NCI-H774 (cell line): ENCODE data around the gene CTXND2.
"Not testable (repeated sequence)": the region's sequence is repeated elsewhere in the genome, so short reads cannot be mapped to it uniquely, and the experiment has no call there.

Experiments used
- DNase-seq: peaks from one replicate; lab custom pipeline; 2025; lab: John Stamatoyannopoulos, UW

CTXND2 gene

DNA sequence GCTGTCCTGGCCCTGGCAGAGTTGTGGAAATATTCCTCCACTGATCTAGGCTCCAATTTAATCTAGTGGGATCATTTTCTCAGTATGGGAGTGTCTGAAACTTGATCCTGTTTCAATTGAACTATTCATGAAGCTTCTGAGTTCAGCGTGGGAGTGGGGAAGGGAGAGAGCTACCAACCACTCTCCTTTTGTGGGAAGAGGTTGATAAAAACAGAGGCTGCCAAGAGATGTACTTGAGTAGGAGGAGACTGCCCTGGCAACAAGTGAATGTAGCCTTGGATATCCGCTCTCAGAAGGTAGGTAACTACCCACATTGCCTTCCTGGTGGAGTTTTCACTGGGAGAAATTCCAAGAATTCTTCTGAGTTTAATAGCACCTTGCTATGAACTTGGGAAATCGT lies at the start of gene CTXND2:
TSS of gene CTXND2 (plus strand) at position 119 of the 400 bp plus-strand sequence. CDS start 25,179 bp downstream, outside the sequence.
- DNase-seq, result no peak

DNA sequence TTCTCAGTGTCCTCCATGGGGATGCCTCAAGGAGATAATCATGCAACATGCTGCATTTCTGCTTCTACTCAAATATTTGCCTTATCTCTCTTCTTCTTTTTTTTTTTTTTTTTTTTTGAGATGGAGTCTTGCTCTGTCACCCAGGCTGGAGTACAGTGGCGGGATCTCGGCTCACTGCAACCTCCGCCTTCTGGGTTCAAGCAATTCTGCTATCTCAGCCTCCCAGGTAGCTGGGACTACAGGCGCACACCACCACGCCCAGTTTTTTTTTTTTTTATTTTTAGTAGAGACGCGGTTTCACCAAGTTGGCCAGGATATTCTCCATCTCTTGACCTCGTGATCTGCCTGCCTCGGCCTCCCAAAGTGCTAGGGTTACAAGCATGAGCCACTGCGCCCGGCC lies 46.1 kb upstream of the CTXND2 start:
- not testable (repeated sequence) for DNase-seq

DNA sequence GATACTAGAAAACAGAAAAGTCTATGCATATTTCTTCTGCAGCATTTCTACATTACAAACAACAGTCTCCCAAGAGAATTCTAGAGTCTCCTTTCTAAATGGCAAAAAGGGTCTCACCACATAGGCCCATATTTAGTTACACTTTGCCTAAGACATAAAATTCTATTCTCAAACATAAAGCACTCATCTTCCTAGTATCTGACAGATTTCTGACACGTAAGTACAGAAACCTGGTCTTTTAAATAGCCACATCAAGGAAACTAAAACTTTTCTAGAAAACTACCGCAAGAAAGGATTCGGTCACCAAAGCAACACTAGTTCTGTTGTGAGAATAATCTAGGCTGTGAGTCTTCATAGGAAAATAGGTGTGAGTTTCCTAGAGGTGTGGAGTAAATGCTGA lies 45.3 kb upstream of the CTXND2 start:
- DNase-seq, result no peak

DNA sequence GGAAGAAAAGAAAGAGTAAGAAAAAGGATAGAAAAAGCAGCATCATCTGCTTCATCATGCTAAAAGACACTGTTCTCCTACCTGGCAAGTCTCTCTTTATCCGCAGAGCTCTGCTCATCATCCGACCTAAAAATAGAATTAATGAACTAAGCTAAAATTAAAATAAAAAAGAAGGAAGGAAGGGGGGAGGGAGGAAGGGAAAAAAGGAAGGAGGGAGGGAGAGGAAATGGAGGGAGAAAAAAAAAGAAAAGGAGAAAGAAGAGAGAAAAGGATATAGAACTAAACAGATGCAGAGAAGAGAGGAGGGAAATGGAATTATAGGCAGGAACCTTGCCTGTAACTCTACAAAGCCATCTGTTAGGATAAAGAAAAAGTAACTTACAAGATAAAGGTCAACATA lies 44.6 kb upstream of the CTXND2 start:
- no peak for DNase-seq

DNA sequence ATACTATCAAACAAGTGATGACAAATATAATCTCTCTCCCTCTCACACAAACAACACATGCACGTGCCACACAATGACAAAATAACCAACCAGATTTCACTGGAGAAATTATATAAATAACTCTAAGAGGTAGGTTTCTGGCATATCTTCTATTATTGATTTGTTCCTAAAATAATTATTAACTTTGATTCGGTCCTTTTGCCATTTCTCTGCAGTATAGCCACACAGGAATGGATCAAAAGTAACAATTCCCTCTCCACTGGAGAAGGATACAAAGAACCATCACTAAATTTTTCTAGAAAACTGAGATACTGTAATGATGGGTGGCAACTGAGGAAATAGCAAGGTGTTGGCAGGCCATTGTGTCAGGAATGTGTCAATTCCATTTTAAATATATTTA lies 44.0 kb upstream of the CTXND2 start:
- DNase-seq, result no peak

DNA sequence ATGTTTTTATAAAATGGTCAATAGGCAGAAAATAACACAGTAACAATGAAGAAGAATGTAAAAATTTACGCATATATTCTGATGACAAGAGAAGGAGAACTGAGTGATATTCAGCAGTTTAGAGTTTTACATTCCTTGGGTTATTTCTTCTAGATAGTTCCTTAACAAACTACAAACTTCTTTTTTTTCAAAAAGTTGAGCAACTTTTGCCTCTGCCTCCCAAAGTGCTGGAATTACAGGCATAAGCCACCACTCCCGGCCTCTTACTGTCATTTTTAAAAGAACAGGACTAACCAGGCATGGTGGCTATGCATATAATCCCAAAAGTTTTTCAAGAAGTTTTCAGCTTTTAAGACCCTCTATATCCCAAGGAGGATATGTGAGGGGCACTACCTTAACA lies 43.5 kb upstream of the CTXND2 start:
- no peak for DNase-seq

DNA sequence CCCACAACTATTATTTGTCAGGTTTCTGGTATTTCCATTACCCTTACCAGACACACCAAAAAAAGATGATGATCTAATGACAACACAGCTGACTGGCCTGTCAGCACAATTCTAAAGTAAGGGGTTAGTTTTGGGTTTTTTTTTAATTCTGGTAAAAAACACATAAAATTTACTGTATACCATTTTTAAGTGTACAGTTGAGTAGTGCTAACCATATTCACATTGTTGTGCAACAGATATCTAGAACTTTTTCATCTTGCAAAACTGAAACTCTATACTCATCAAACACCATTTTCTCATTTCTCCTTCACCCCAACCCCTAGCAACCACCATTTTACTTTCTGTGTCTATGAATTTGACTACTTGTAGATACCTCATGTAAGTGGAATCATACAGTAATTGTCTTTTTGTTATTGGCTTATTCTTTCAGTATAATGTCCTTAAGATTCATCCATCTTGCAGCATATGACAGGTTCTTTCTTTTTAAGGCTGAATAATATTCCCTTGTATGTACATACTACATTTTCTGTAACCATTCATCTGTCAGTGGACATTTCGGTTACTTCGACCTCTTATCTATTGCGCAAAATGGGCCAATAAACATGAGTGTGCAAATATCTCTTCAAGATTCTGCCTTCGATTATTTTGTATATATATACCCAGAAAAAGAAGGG lies 40.3 kb upstream of the CTXND2 start:
- DNase-seq, result no peak

DNA sequence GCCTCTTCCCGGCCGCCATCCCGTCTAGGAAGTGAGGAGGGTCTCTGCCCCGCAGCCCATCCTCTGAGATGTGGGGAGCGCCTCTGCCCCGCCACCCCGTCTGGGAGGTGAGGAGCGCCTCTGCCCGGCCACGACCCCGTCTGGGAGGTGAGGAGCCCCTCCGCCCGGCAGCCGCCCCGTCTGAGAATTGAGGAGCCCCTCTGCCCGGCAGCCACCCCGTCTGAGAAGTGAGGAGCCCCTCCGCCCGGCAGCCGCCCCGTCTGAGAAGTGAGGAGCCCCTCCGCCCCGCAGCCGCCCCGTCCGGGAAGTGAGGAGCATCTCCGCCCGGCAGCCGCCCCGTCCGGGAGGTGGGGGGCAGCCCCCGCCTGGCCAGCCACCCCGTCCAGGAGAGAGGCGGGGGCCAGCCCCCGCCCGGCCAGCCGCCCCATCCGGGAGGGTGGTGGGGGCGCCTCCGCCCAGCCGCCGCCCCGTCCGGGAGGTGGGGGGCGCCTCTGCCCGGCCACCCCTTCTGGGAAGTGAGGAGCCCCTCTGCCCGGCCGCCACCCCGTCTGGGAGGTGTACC lies 36.1 kb upstream of the CTXND2 start:
- DNase-seq, result not testable (repeated sequence)

DNA sequence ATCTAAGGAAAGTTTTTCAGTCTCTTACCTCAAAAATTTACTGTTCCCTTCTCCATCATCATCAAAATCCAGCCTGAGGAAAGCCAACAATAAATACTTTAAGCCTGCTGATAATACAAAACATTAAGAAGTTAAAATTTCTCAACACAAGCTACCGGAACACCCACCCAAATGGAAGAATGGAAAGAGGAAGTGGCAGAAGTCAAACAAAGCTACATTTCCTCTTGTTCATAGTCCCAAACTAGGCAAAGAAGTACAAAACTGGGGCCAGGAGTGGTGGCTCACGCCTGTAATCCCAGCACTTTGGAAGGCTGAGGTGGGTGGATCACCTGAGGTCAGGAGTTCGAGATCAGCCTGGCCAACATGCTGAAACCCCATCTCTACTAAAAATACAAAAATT lies 34.2 kb upstream of the CTXND2 start:
- DNase-seq, result not testable (repeated sequence)

DNA sequence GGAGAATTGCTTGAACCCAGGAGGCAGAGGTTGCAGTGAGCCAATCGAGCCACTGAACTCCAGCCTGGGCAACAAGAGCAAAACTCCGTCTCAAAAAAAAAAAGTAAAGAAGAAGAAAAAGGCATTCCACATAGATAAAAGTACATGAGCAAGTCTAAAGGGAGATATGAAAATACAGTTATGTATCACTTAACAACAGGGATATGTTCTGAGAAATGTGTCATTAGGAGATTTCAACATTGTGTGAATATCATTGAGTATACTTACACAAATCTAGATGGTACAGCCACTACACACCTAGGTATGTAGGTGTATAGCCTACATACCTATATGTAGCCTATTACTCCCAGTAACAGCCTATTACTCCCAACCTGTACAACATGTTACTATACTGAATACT lies 23.2 kb upstream of the CTXND2 start:
- DNase-seq, result no peak

DNA sequence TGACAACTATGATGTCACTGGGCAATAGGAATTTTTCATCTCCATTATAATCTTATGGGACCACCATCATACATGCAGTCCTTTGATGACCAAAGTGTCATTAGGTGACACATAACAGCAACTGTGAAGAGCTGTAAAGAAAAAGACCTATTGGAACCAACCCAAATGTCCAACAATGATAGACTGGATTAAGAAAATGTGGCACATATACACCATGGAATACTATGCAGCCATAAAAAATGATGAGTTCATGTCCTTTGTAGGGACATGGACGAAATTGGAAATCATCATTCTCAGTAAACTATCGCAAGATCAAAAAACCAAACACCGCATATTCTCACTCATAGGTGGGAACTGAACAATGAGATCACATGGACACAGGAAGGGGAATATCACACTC lies 22.7 kb upstream of the CTXND2 start:
- DNase-seq, result not testable (repeated sequence)

DNA sequence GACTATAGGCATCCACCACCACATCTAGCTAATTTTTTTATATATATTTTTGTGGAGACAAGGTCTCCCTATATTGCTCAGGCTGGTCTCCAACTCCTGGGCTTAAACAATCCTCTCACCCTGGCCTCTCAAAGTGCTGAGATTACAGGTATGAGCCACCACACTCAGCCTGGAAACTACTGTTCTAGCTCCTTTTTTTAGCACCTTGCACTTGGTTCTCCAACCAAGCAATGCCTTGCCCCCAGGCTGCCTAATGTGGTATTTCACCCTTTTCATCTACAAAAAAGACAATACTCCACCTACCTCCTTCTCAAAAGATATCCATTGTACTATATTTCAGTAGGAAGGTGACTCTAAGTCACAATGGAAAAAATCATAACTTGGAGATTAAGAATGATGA lies 17.3 kb upstream of the CTXND2 start:
- DNase-seq, result no peak

DNA sequence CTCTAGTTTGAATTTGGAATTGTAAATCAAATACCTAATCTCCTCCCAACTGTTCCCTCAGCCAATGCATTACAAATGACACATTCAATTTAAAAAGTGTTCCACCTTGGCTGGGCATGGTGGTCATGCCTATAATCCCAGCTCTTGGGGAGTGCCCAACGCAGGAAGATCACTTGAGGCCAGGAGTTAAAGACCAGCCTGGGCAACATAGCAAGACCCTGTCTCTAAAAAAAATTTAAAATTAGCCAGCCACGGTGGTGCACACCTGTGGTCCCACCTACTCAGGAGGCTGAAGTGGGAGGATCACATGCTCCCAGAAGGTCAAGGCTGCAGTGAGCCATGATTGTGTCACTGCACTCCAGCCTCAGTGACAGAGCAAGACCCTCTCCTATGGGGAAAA lies 14.4 kb upstream of the CTXND2 start:
- no peak for DNase-seq

DNA sequence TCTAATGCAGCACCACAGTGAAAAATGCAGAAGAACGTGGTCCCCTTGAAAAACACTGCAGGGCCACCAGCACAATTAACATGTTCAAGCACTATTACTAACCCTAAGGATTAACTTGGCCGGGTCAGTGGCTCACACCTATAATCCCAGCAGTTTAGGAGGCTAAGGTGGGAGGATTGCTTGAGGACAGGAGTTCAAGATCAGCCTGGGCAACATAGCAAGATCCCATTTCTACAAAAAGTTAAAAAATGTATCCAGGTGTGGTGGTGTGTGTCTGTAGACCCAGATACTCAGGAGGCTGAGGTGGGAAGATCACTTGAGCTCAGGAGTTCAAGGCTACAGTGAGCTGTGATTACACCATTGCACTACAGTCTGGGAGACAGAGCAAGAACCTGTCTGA lies 13.4 kb upstream of the CTXND2 start:
- no peak for DNase-seq

DNA sequence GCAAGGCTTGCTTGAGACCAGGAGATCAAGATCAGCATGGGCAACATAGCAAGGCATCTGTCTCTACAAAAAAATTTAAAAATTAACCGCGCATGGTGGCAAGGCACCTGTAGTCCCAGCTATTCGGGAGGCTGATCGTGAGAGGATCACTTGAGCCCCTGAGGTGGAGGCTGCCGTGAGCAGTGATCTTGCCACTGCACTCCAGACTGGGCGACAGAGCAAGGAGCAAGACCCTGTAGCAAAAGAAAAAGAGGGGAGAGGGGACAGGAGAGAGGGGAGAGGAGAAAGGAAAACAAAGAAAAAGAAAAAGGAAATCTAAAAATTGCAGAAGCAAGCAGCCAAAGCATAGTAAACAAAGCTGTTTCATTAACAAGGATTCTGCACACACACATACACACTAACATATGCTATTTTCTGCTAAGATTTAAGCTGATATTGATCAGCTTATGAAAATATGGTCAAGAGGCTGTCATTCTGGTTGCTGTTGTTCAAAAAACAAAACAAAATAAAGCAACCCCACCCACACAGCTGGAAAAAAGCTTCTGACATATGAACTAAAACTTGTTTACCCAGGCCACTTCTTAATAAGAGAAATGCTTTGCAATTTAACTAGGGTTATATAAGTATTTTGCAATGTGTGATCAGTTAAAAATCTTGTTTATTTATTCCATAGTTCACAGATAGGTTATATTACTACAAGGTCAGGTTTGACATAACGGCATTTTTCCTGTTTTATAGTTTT lies 12.3 kb upstream of the CTXND2 start:
- DNase-seq, result no peak

DNA sequence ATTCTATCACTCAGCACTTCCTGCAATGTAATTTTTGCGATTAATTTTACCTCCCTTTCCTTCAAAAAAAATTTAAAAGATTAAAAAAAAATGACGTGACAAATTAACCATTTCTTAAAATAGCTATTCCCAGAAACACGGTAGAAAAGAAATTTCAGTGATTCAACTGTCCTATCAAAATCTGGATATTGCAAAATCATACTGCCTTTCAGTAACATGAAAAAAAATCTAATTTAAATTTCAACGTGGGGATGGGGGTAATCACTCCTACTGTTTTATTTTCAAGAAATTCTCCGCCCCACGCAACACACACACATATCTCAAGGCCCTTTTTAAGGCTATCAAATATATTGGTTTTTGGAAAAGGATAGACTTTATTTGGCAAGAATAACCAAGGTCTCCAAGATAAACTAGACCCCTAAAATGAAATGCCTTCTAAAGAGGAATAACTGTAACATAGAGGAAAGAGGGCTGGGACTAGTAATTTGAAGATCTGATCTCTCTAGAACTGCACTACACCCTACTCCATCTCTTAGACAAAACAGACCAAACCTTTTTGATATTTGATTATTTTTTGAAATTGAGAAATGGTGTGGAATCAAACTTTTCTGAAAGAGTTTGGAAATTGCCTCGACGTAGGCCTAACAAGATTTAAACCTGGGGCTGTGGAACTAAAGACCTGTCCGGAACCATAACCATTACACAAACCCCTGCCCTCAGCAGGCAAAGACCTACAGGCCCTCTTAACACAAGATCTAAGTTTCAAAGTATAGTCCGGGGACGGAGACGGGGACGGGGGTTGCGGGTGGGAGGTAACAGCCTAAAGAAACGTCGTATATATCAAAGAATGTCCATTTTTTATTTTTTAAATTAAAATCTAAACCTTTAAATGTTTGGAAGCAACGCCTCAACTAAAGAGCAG lies 11.5 kb upstream of the CTXND2 start:
- DNase-seq, result no peak

DNA sequence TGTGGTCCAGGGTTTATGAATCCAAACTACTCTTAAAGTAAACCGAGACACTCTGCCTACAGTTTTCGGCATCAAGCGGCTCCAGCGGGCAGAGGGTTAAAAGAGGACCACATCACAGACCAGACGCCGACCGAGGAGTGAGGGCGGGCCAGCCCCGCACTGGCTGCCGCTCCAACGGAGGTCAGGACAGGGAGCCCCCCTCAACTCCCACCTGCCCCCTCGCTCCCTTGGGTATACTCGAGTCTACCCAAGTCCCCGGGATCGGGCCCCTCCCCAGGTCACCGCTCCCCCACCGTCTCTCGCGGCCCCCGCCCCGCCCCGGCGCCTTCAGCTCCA lies 10.8 kb upstream of the CTXND2 start:
- DNase-seq, result peak; percentile 71

DNA sequence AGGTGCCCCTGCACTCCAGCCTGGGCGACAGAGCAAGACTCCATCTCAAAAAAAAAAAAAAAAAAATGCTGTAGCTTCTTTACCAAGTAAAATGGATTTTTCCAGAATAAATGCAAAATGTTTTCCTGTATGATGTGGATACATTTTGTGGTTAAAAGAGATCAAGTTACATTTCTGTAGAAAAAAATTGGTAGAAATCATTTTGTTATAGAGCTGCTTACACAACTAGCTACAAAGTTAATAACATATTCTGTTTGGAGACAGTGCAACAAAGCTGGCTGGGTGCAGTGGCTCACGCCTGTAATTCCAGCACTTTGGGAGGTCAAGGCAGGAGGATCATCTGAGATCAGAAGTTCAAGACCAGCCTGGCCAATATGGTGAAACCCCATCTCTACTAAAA lies 8.0 kb upstream of the CTXND2 start:
- not testable (repeated sequence) for DNase-seq

DNA sequence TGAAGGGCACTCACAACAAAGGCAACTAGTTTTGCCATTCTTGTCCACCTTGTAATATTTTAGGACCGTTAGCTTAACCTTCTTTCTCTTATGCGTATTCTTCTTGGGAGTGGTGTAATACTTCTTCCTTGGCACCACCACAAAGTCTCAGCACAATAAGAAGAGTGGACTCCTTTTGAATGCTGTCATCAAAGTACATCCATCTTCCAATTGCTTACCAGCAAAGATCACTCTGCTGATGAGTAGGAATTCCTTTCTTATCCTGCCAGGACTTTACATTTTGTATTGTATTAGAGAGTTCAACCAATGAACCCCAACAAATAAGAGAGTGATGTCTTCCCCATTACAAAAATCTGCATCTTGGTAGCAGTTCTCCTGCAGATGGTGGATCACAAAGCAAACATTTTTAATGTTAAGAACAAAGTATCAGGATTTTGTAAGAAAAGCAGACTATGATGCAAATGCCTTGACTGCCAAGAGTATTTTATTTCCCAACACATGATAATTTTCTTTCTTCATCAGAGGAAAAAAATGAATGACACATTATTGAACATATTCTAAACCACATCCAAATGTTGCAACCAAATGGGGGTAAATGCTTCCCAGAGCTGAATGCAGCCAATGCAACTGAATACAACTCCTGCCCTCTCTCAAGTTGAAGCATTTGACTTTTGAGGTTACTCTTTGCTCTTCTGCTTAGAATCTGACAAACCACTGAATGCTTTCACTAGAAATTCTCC lies 5.4 kb upstream of the CTXND2 start:
- no peak for DNase-seq

DNA sequence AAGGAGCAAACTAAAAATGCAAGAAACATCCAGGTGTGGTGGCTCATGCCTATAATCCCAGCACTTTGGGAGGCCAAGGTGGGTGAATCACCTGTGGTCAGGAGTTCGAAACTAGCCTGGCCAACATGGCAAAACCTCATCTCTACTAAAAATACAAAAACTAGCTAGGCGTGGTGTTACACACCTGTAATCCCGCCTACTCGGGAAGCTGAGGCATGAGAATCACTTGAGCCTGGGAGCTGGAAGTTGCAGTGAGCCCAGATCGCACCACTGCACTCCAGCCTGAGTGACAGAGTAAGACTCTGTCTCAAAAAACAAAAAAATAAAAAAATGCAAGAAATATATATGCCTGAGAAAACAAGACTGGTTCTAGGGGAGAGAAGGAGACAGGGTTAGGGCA lies 3.8 kb upstream of the CTXND2 start:
- DNase-seq, result not testable (repeated sequence)

DNA sequence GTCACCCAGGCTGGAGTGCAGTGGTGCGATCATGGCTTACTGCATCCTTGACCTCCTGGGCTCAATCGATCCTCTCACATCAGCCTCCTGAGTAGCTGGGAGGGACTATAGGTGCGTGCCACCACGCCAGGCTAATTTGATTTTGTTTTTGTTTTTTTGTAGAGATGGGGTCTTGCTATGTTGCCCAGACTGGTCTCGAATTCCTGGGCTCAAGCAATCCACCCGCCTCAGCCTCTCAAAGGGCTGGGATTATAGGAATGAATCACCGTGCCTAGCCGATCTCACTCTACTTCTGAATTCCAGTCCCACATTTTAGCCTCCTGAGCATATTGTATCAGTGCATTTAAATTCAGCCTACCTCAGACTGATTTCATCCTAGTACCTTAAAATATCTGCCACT lies 1.8 kb downstream of the CTXND2 start:
- DNase-seq, result no peak

DNA sequence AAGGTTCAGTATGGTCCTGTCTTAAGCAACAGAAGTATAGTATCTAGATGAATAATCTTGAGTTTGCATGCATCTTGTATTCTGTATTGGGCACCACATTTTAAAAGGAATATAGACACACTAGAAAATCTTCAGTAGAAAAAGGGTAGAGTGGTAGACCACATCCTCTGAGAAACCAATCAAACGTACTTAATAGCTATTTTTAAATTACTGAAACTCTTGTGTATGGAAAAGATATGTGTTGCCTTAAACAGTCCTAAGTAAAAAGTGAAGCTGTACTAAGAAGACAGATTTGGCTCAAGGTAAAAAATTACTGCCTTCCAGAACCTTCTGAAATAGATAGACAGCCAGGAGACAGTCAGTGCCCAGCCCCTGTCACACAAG lies 3.1 kb downstream of the CTXND2 start:
- DNase-seq, result no peak
